Breast epithelium (tissue), 3 donors: Measurements from ENCODE around the gene ZSCAN29.

Experiments used
- CTCF ChIP-seq, 3 donors: fragments of 450-650 bp; IDR thresholded peaks; one replicate each; pipeline ENCODE4 v1.5.1; 2016 to 2017; ENCODE audit warnings: antibody characterized with exemption in 3 of 3, mild to moderate bottlenecking in 3 of 3, moderate library complexity in 3 of 3
- POLR2AphosphoS5 ChIP-seq, 3 donors: sonication (generic); formaldehyde crosslinking; IDR thresholded peaks; one replicate each; pipeline ENCODE4 v1.6.1; 2017; ENCODE audit warnings: antibody characterized with exemption in 3 of 3

- no peak for TF ChIP-seq CTCF (IDR thresholded peaks at IDR 0.05)
- TF ChIP-seq POLR2AphosphoS5 (IDR thresholded peaks at IDR 0.05), result no peak
Observed at GRCh38 chr15:43312378-43312777, 58.5 kb downstream of the ZSCAN29 start.
